HepG2 (cell line): ENCODE results near the gene GADD45A. TPM values are rescaled to one million over a fixed set of nuclear protein-coding genes. Genes with fewer than 3 reads are reported as not detected.

Experiments used
- AGO1 ChIP-seq: fragments of 200-400 bp; formaldehyde crosslinking; IDR thresholded peaks from 2 replicates; pipeline ENCODE4 v1.6.1; 2017; ENCODE audit warnings: mild to moderate bottlenecking, low read depth, low read length, moderate library complexity; ENCODE audit not compliant: poor library complexity, severe bottlenecking
- BATF2 ChIP-seq: sonication (generic); formaldehyde crosslinking; IDR thresholded peaks from 2 replicates; pipeline ENCODE4 v1.8.0; 2022; ENCODE audit warnings: mild to moderate bottlenecking, missing genetic modification reagents, moderate library complexity
- CCAR2 ChIP-seq: fragments of 200-400 bp; formaldehyde crosslinking; optimal IDR thresholded peaks from 2 replicates; pipeline ENCODE3; 2018; ENCODE audit warnings: low read depth, mild to moderate bottlenecking, low read length, moderate library complexity
- ELF3 ChIP-seq: IDR thresholded peaks from 2 replicates; pipeline ENCODE4 v1.6.1; 2016; ENCODE audit warnings: missing genetic modification reagents, missing compliant biosample characterization
- MZF1 ChIP-seq: sonication (generic); formaldehyde crosslinking; IDR thresholded peaks from 2 replicates; pipeline ENCODE4 v1.8.1; 2023; ENCODE audit warnings: mild to moderate bottlenecking, missing genetic modification reagents, borderline replicate concordance
- PHF20 ChIP-seq: sonication (generic); formaldehyde crosslinking; IDR thresholded peaks from 2 replicates; pipeline ENCODE4 v1.5.0; 2020; ENCODE audit warnings: mild to moderate bottlenecking, missing genetic modification reagents
- PRPF4 ChIP-seq: fragments of 200-400 bp; formaldehyde crosslinking; IDR thresholded peaks from 2 replicates; pipeline ENCODE4 v1.6.1; 2016; ENCODE audit warnings: low read length, low read depth; ENCODE audit not compliant: poor library complexity, severe bottlenecking
- TCF12 ChIP-seq, 2 experiments: fragments of 450-650 bp in 1 of 2; sonication (generic) in 1 of 2; formaldehyde crosslinking in 1 of 2; IDR thresholded peaks; 2 replicates each; pipeline versions ENCODE4 v1.6.1 to v1.8.0; 2017 to 2022; ENCODE audit warnings: antibody characterized with exemption in 1 of 2, mild to moderate bottlenecking in 1 of 2, missing genetic modification reagents in 1 of 2, moderate library complexity in 1 of 2
- TEAD3 ChIP-seq: optimal IDR thresholded peaks from 2 replicates; pipeline ENCODE3; 2016; ENCODE audit warnings: borderline replicate concordance
- ZNF639 ChIP-seq: conservative IDR thresholded peaks from 2 replicates; pipeline ENCODE4 v1.6.1; 2018; ENCODE audit warnings: missing genetic modification reagents
- ZNF768 ChIP-seq: sonication (generic); formaldehyde crosslinking; IDR thresholded peaks from 2 replicates; pipeline ENCODE4 v1.4.0; 2020; ENCODE audit warnings: missing genetic modification reagents
- ZSCAN12 ChIP-seq: sonication (generic); formaldehyde crosslinking; IDR thresholded peaks from 2 replicates; pipeline ENCODE4 v1.9.0; 2021; ENCODE audit warnings: mild to moderate bottlenecking, missing genetic modification reagents
- polyA plus RNA-seq, 8 experiments: library from polyadenylated mRNA; depleted of rRNA in 3 of 8; stranded (reverse) in 7 of 8; unstranded in 1 of 8; fragments of >200 nt; fragmentation: Illumina TruSeq in 4 of 8; extraction: Trizol in 4 of 8; gene quantifications; 2 replicates each; pipeline versions ENCODE4 v1.2.1 to v1.2.3, GENCODE V29; 2011 to 2016; ENCODE audit warnings: low read depth in 4 of 8, missing spikeins in 1 of 8, mixed read lengths in 1 of 8; ENCODE audit not compliant: insufficient read depth in 1 of 8
- total RNA-seq, 5 experiments: library from RNA; depleted of rRNA; stranded (reverse); fragments of >200 nt; fragmentation: Illumina TruSeq; extraction: Trizol; gene quantifications; 2 replicates each; pipeline ENCODE4 v1.2.3, GENCODE V29; 2016; ENCODE audit warnings: low read depth in 1 of 5
- TF ChIP-seq, protein P1 (sequence below): sonication (generic); formaldehyde crosslinking; IDR thresholded peaks from 2 replicates; pipeline ENCODE4 v1.4.0; 2020; ENCODE audit warnings: missing genetic modification reagents; ENCODE audit errors: not compliant biosample characterization
- TF ChIP-seq, protein P2 (sequence below): sonication (generic); formaldehyde crosslinking; IDR thresholded peaks from 2 replicates; pipeline ENCODE4 v1.9.0; 2021; ENCODE audit warnings: missing genetic modification reagents, mild to moderate bottlenecking, borderline replicate concordance
- TF ChIP-seq, protein P3 (sequence below): sonication (generic); formaldehyde crosslinking; IDR thresholded peaks from 2 replicates; pipeline ENCODE4 v1.5.0; 2020; ENCODE audit warnings: mild to moderate bottlenecking, missing genetic modification reagents
- TF ChIP-seq, protein P4 (sequence below): sonication (generic); formaldehyde crosslinking; IDR thresholded peaks from 2 replicates; pipeline ENCODE4 v1.5.0; 2020; ENCODE audit warnings: missing genetic modification reagents
- TF ChIP-seq, protein P5 (sequence below): sonication (generic); formaldehyde crosslinking; conservative IDR thresholded peaks from 2 replicates; pipeline ENCODE4 v1.4.0; 2020; ENCODE audit warnings: missing genetic modification reagents

Gene GADD45A
- total and polyA plus RNA-seq, 2 of the 13 experiments (the other 11 are each of a cell fraction or from before 2014, with no cell fraction given) = 33.2 to 46.2 TPM

- TF ChIP-seq, protein P1, sequence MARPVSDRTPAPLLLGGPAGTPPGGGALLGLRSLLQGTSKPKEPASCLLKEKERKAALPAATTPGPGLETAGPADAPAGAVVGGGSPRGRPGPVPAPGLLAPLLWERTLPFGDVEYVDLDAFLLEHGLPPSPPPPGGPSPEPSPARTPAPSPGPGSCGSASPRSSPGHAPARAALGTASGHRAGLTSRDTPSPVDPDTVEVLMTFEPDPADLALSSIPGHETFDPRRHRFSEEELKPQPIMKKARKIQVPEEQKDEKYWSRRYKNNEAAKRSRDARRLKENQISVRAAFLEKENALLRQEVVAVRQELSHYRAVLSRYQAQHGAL (CRISPR knock-in tag) = no peak
- TF ChIP-seq, protein P2, sequence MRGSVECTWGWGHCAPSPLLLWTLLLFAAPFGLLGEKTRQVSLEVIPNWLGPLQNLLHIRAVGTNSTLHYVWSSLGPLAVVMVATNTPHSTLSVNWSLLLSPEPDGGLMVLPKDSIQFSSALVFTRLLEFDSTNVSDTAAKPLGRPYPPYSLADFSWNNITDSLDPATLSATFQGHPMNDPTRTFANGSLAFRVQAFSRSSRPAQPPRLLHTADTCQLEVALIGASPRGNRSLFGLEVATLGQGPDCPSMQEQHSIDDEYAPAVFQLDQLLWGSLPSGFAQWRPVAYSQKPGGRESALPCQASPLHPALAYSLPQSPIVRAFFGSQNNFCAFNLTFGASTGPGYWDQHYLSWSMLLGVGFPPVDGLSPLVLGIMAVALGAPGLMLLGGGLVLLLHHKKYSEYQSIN (CRISPR knock-in tag) = no peak
- TF ChIP-seq ELF3 (peak; percentile 27), PHF20 (CRISPR knock-in tag) (no peak), MZF1 (CRISPR knock-in tag) (0 out of 2 replicates have a peak, but pooled peaks have one; percentile 20), ZSCAN12 (CRISPR knock-in tag) (no peak), TCF12 (IDR thresholded peaks at IDR 0.05) (no peak), TCF12 (CRISPR knock-in tag; IDR thresholded peaks at IDR 0.05) (peak; percentile 87; the same call in 1 of the 2 replicates), ZNF639 (CRISPR knock-in tag) (no peak), ZNF768 (CRISPR knock-in tag) (peak; percentile 37; the same call in 1 of the 2 replicates), TEAD3 (CRISPR knock-in tag) (peak; percentile 57), PRPF4 (no peak), BATF2 (no peak), AGO1 (peak; percentile 89), CCAR2 (no peak)
- TF ChIP-seq, protein P3, sequence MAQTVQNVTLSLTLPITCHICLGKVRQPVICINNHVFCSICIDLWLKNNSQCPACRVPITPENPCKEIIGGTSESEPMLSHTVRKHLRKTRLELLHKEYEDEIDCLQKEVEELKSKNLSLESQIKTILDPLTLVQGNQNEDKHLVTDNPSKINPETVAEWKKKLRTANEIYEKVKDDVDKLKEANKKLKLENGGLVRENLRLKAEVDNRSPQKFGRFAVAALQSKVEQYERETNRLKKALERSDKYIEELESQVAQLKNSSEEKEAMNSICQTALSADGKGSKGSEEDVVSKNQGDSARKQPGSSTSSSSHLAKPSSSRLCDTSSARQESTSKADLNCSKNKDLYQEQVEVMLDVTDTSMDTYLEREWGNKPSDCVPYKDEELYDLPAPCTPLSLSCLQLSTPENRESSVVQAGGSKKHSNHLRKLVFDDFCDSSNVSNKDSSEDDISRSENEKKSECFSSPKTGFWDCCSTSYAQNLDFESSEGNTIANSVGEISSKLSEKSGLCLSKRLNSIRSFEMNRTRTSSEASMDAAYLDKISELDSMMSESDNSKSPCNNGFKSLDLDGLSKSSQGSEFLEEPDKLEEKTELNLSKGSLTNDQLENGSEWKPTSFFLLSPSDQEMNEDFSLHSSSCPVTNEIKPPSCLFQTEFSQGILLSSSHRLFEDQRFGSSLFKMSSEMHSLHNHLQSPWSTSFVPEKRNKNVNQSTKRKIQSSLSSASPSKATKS (CRISPR knock-in tag) = no peak
- TF ChIP-seq, protein P4, sequence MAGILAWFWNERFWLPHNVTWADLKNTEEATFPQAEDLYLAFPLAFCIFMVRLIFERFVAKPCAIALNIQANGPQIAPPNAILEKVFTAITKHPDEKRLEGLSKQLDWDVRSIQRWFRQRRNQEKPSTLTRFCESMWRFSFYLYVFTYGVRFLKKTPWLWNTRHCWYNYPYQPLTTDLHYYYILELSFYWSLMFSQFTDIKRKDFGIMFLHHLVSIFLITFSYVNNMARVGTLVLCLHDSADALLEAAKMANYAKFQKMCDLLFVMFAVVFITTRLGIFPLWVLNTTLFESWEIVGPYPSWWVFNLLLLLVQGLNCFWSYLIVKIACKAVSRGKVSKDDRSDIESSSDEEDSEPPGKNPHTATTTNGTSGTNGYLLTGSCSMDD (CRISPR knock-in tag) = no peak
- TF ChIP-seq, protein P5, sequence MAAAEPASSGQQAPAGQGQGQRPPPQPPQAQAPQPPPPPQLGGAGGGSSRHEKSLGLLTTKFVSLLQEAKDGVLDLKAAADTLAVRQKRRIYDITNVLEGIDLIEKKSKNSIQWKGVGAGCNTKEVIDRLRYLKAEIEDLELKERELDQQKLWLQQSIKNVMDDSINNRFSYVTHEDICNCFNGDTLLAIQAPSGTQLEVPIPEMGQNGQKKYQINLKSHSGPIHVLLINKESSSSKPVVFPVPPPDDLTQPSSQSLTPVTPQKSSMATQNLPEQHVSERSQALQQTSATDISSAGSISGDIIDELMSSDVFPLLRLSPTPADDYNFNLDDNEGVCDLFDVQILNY (CRISPR knock-in tag) = no peak
Measured at GRCh38 chr1:67686267-67687197, 1.5 kb downstream of the GADD45A start (continued).
